HG03108 (cell line): ENCODE results near the gene CBFA2T2.

Experiments used
- ATAC-seq: cut with Tn5 transposase; IDR thresholded peaks from one replicate; pipeline ENCODE4 v1.9.1; 2021; ENCODE audit warnings: moderate library complexity; ENCODE audit not compliant: unreplicated experiment

Gene CBFA2T2

DNA sequence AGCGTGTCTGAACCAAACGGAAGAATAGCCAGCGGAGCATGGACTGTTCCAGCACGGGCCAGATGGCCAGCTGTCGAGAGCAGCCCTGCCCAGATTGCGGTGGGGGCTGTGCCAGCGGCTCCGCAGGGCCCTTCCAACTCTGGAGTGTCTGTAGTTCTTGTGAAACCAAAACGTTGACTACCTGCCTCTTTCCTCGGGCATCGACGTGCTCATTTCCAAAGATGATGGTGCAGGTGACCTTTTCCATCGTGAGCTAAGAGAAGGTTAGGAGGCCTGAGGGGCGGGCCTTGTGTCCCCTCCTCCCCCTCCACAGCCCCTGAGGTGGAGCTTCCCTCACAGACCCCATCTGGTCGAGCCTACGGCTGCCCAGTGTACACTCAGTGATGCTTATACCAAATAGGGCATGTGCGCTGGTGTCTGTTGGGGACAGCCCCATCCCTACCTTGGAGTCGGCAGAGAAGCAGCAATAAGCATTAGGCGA, 159.3 kb downstream of the CBFA2T2 start:
- no peak for ATAC-seq

GRCh38 chr20:33650111-33650752, 160.3 kb downstream of the CBFA2T2 start:
- ATAC-seq, result no peak

DNA sequence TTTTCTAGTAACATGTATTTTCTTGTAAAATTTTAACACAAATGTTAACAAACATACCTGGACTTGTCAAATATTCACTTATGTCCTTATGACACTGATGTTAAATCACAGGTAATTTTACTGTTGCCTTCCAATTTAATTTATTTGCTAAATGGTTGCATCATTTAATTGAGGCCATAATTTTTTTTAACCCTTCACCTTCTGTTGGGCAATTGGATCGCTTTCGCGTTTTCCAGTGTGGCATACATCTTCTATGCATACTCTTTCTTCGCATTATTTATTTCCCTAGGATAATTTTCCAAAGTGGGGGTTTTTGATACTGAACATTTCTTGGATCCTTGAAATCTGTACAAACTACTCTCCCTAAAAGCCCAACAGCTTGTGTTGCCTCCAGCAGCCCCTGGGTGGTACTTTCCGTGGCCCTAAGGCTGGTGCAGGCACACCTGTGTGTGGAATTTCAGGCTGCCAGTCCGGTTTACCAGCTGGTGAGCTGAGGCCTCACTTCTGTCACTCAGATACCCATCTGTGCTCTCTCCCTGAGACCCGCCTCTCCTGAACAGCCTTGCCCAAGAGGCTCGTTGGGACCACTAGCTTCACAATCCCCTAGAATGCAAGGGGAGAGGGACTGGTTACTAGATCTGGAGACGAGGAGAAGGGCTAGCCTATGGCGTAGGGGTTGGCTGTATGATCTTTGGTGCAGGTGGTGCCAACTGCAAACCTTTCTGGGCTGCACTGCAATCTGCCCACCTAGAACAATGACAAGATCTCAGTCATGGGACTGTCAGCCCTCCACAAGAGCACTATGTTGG, 161.1 kb downstream of the CBFA2T2 start:
- no peak for ATAC-seq

DNA sequence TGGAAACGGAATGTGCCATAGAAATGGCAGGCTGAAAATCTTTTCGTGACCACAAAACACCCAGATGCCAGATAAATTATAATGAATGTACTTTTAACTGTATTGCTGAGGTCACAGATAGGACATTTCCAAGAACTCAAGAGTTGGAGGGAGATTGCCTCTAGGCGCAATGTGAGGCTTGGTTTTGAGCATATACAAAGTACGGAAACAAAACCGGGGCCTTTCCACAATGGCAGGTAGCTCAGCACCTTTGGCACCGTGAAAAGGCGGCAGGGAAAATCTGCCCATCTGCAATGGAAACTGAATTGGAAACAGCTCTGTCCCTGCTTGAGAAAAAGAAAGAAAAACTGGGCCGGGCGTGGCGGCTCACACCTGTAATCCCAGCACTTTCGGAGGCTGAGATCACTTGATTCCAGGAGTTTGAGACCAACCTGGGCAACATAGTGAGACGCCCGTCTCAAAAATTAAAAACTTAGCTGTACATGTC, 161.7 kb downstream of the CBFA2T2 start:
- ATAC-seq, result no peak

DNA sequence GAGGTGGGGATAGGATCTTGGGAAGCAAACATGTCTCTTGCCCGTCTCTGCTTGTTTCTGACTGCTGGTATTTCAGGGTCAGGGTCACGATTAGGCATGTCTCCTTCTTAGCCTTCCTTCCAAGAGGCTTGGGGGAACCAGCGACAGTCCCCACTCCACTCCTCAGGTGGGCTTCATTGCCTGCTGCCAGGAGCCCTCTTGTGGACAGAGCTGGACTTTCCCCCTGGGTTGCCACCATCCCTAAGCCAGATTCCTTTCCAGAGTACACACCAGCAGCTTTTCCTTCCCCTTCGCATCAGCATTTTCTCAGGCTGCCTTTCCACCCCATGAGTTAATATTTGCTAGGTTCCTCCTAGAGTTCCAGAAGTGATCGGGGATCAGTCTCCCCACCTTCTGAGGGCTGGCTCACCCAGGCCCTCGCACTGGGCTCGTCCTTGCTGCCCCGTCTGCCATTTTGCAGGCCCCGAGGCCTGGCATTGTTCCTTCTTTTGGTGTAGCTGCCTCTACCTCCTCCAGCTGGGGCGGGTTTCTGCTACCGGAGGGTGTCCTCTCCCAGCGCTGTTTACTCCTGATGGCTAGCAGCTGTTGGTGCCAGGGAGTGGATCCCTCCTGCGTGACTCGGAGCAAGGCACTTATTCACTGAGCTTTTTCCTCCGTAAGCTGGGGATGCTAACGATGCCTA, 163.5 kb downstream of the CBFA2T2 start:
- no peak for ATAC-seq

DNA sequence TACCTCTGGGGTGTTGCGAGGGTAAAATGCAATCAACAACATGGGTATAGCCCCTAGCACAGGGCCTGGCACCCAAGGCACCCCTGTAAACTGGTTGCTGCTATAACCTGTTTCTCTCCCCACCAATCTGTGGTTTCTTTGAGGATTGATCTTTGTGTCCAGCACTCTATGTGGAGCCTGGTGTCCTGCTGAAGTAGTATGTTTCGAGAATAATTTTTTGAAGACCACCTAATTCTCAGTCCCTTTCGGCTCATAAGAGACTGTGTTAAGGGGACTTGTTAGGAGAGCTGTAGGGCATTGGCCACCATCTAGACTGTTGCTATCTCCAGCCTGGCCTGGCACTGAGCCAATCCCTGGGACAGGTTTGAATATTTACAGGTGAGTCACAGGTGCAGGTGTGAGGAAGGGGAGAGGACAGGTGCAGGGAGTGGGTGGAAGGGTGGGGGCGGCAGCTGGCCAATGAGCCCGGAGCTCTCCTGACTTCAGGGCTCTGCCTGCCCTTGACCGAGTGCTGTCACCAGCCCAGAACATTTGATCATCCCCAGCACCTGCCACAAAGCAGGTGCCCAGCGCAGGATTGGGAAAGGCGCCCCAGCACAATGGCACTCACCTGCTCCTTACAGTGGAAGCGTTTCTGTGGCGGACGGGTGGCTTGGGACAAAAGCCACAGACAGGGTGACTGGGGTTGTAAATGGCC, 164.2 kb downstream of the CBFA2T2 start:
- no peak for ATAC-seq

DNA sequence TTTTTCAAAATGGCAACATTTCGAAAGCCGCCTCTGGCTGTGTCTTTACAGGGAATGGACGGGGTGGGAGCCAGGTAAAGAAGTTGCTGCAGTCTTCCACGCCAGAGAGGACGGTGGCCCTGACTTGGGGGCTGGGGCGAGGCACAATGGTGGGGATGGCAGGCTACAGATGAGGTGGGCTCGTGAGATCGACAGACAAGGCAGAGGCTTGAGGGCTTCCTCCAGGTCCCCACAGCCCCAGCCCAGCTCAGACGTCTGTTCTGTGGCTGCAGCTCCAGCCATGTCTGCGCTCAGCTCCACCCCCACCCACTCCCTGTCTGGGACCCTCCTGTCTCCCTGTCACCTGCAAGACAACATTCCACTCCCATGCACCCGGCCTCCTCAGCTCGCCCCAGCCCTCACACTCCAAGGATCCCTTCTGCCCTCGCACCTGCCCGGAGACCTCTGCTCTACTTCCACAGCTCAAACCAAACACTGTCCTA, 164.8 kb downstream of the CBFA2T2 start:
- ATAC-seq, result no peak

GRCh38 chr20:33655164-33655563, 165.3 kb downstream of the CBFA2T2 start:
- ATAC-seq, result no peak

- ATAC-seq, result no peak
Measured at GRCh38 chr20:33656010-33656782, 166.3 kb downstream of the CBFA2T2 start.

DNA sequence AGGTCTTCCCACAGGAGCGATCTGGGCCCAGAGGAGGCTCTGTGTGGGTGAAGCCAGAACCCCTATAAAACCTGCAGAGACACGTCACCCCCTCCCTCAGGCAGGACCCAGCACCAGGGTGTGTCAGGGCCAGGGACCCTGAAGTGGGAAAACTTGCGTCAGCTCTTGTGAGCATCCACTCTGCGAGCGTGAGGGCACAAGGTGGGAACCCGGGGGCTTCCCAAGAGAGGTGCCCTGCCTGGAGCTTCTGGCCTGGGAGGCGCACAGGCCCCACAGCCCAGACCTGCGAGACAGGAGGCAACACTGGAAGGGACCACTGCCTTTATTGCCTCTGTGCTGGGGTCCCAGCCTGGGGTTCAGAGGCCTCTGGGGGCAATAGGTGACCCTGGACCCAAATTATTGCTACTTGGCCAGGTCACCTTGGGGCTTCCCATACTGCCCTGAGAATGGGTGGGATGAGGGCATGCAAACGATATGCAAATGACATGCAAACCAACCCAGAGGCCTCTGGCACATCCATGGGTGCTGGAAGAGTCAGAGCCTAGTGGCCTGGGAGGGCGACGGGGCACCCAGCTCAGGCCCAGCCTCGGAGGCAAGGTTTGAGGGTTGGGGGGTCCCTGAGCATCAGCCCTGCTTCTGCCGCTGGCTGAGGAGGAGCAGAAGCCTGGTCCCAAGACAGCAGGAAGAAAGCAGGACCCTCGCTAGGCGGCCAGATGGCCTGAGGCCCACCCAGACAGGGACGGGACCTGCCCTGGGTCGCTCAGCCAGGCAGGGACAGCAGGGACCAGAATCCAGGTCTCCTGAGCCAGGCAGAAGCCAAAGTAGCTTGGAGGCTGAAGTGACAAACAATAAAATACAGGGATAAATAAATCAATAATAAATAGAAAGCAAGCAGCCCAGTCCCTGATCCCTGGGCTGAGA, 167.1 kb downstream of the CBFA2T2 start:
- no peak for ATAC-seq

DNA sequence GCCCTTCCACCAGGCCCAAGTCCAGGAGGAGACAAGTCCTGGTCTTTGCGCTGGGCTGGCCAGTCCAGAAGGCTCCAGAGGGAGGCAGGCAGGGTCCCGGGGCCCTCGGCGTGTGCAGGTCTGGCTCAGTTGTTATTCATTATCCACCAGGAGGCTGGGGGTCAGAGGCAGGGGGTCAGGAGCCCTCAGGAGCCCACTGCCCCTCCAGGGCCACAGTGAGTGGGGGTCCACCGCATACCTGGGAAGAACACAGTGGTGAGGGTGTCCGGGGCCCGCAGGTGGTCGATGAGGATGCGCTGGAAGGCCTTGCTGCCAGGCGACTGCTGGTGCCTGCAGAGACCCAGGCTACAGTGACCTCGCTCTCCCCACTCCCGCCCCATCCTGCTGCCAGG, 167.8 kb downstream of the CBFA2T2 start:
- ATAC-seq, result no peak

DNA sequence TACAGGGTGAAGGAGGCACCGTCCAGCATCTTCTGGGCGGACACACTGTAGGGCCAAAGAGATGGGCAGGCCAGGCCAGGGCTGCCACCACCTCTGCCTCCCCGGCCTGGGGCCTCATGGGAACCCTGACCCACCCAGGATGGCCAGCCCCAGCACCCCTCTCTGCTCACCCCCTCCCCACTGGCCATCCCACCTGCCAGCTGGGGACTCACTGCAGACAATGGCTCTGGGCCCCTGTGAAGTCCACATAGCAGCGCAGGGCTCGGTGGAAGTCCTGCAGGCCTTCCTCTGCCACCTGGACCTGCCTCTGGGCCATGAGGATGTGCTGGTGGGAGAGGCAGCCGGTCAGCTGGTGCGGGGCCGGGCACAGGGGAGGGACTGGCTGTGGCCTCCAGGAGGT, 168.6 kb downstream of the CBFA2T2 start:
- ATAC-seq, result no peak

DNA sequence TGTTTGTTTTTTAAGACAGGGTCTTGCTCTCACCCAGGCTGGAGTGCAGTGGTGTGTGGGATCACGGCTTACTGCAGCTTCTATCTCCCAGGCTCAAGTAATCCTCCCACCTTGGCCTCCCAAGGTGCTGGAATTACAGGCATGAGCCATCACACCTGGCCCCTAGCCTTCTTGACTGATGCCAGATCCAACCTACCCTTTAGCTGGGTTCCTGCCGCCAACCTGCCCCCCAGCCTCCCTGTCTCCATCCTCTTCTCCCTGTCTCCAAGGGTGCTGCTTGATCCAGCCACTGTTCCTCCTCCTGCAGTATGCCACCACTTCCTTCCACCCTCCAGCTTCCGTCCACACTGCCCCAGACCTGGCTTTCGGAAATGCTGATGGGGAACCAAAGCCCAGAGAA, 169.0 kb downstream of the CBFA2T2 start:
- ATAC-seq, result no peak

DNA sequence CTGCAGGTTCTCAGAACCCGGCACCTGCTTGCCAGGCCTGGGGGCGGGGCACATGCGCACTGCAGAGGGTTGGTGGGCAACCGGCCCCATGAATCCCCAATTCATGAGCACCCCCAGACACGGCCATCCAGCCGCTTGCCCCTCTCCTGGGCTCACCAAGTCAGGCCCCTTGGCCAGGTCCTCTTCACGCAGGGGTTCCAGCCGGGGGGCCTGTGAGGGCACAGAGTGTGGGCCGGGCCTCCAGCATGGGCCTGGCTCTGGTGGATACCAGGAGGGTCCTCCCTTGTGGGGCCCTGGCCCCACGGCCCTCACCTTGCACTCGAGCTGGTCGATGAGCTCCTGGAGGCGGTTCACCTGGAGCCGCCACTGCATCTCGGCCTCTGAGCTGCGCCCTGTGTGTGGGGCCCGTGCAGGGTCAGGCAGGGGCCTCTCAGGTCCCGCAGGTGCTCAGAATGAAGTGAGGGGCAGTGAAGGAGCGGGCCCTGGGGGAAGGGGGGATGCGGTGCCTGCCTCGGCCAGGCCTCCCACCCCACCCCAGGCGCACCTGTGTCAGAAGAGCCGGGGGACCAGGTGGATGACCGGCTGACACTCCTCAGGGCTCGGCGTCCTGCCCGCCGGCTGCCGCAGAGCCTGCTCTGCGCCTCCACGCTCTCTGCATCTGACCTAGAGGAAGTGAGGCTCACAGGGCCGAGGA, 169.6 kb downstream of the CBFA2T2 start:
- ATAC-seq, result no peak

GRCh38 chr20:33660035-33660684, 170.3 kb downstream of the CBFA2T2 start:
- ATAC-seq, result no peak

DNA sequence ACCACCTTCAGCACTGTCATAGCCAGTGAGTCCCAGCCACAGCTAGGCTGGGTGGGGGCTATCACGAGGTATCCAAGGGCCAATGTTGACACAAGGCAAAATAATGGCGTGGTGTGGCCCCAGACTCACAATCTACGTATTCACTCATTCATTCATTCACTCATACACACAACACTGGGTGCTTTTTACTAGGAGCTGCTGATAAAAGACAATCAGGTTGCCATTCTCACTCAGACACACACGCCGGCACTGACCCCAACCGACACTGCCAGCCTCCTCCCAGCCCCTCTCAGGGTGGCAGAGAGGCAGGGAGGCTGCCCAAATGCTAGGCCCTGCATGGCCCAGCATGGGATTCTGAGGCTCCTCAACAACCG, 170.8 kb downstream of the CBFA2T2 start:
- ATAC-seq, result no peak

DNA sequence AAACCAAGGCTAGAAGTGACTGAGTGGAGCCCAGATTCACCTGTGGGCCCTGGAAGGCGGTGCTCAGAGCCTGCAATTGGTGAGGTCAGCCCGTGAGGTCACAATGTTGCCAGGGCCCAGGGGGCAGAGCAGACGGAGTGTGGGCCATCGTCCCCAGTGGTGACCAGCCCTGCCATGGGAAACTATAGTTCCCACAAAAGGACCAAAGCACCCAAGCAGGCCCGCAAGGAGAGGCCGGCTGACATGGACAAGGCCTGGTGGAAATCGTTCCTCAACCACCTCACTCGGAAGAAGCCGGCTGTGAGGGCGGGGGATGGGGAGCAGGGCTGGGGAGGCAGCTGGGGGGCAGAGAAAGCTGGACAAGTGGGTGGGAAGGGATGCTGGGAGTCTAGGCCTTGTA, 172.3 kb downstream of the CBFA2T2 start, which contains the start of gene C20orf144:
Gene C20orf144, plus strand, starts transcription at position 156 of the 400 bp plus-strand sequence. Its CDS starts 19 bp downstream, at position 175.
- ATAC-seq, result no peak
